ENCODE data around the gene PROC. TPM values are rescaled to one million over a fixed set of nuclear protein-coding genes. Genes with fewer than 3 reads are reported as not detected.

PROC gene
- polyA plus RNA-seq, 4 donors, result 0.50 to 5.8 (median 1.7) TPM

- DNase-seq (ENCODE audit: low read depth in 4 of 4, low spot score in 3 of 4), result no peak
Observed at GRCh38 chr2:127413200-127413599, 5.0 kb upstream of the PROC start.

GRCh38 chr2:127413782-127414637 lies 4.2 kb upstream of the PROC start:
- DNase-seq (ENCODE audit: low read depth in 4 of 4, low spot score in 3 of 4), result no peak

GRCh38 chr2:127414638-127415592 lies 3.3 kb upstream of the PROC start:
- no peak for DNase-seq (ENCODE audit: low read depth in 4 of 4, low spot score in 3 of 4)

DNA sequence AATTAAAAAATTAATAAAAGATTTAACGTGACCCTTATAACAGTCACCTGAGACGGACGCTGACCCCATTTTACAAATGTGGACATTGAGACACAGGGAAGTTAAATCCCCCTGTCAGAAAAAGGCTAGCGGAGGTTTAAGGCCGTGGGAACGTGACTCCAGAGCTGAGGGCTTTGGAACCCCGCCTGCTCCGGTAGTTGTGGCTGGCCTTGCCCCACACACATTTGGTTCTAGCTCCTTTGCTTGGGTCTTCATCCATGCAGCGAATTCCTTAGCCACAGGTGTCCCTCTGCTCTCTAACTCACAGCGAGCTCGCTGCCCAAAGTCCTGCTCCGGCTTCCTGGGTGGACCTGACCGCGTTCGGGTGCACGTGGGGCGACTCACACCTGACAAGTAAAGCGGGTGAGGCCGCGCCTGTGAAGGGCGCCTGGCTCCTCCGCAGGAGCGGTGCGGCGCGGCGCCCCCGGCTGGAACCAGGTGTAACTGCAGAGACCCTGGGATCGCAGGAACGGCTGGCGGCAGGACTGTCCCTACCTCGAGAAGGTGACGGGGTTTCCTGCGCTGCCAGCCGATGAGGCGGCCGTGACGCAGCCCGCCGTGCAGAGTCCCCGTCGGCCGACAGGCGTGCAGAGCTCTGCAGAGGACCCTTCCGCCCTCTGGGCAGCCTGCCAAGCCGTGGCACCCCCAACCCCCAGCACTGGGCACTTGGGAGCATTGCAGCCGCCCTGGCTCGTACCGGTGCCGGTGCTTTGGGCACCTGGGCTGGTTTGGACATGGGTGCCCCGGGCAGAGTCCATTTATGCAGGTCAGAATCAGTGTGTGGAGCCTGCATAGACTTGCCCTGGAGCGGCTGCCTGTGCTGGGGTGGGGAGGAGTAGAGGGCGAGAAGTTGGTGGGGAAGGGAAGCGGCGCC lies 2.4 kb upstream of the PROC start:
- peak in 2 of 4 donors; percentile 51 to 59 for DNase-seq (ENCODE audit: low read depth in 4 of 4, low spot score in 3 of 4)

GRCh38 chr2:127416506-127417001 lies 1.7 kb upstream of the PROC start:
- no peak for DNase-seq (ENCODE audit: low read depth in 4 of 4, low spot score in 3 of 4)

DNA sequence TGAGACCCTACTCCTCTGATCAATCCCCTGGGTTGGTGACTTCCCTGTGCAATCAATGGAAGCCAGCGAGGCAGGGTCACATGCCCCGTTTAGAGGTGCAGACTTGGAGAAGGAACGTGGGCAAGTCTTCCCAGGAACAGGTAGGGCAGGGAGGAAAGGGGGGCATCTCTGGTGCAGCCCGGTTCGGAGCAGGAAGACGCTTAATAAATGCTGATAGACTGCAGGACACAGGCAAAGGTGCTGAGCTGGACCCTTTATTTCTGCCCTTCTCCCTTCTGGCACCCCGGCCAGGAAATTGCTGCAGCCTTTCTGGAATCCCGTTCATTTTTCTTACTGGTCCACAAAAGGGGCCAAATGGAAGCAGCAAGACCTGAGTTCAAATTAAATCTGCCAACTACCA lies 821 bp upstream of the PROC start:
- DNase-seq (ENCODE audit: low read depth in 4 of 4, low spot score in 3 of 4), result no peak

DNA sequence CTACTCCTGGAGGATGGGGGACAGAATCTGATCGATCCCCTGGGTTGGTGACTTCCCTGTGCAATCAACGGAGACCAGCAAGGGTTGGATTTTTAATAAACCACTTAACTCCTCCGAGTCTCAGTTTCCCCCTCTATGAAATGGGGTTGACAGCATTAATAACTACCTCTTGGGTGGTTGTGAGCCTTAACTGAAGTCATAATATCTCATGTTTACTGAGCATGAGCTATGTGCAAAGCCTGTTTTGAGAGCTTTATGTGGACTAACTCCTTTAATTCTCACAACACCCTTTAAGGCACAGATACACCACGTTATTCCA lies 844 bp downstream of the PROC start:
- no peak for DNase-seq (ENCODE audit: low read depth in 4 of 4, low spot score in 3 of 4)

- no peak for DNase-seq (ENCODE audit: low read depth in 4 of 4, low spot score in 3 of 4)
Observed at GRCh38 chr2:127419448-127420038, 1.3 kb downstream of the PROC start.

DNA sequence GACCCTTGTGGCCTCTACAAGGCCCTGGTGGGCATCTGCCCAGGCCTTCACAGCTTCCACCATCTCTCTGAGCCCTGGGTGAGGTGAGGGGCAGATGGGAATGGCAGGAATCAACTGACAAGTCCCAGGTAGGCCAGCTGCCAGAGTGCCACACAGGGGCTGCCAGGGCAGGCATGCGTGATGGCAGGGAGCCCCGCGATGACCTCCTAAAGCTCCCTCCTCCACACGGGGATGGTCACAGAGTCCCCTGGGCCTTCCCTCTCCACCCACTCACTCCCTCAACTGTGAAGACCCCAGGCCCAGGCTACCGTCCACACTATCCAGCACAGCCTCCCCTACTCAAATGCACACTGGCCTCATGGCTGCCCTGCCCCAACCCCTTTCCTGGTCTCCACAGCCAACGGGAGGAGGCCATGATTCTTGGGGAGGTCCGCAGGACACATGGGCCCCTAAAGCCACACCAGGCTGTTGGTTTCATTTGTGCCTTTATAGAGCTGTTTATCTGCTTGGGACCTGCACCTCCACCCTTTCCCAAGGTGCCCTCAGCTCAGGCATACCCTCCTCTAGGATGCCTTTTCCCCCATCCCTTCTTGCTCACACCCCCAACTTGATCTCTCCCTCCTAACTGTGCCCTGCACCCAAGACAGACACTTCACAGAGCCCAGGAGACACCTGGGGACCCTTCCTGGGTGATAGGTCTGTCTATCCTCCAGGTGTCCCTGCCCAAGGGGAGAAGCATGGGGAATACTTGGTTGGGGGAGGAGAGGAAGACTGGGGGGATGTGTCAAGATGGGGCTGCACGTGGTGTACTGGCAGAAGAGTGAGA lies 2.0 kb downstream of the PROC start:
- DNase-seq (ENCODE audit: low read depth in 4 of 4, low spot score in 3 of 4), result no peak

- no peak for DNase-seq (ENCODE audit: low read depth in 4 of 4, low spot score in 3 of 4)
Observed at GRCh38 chr2:127421116-127421800, 3.0 kb downstream of the PROC start.

DNA sequence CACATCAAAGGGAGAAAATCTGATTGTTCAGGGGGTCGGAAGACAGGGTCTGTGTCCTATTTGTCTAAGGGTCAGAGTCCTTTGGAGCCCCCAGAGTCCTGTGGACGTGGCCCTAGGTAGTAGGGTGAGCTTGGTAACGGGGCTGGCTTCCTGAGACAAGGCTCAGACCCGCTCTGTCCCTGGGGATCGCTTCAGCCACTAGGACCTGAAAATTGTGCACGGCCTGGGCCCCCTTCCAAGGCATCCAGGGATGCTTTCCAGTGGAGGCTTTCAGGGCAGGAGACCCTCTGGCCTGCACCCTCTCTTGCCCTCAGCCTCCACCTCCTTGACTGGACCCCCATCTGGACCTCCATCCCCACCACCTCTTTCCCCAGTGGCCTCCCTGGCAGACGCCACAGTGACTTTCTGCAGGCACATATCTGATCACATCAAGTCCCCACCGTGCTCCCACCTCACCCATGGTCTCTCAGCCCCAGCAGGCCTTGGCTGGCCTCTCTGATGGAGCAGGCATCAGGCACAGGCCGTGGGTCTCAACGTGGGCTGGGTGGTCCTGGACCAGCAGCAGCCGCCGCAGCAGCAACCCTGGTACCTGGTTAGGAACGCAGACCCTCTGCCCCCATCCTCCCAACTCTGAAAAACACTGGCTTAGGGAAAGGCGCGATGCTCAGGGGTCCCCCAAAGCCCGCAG lies 3.8 kb downstream of the PROC start:
- no peak for DNase-seq (ENCODE audit: low read depth in 4 of 4, low spot score in 3 of 4)

GRCh38 chr2:127422559-127423477 lies 4.6 kb downstream of the PROC start:
- DNase-seq (ENCODE audit: low read depth in 4 of 4, low spot score in 3 of 4), result no peak

DNA sequence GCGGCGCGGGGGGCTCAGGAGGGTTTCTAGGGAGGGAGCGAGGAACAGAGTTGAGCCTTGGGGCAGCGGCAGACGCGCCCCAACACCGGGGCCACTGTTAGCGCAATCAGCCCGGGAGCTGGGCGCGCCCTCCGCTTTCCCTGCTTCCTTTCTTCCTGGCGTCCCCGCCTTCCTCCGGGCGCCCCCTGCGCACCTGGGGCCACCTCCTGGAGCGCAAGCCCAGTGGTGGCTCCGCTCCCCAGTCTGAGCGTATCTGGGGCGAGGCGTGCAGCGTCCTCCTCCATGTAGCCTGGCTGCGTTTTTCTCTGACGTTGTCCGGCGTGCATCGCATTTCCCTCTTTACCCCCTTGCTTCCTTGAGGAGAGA lies 5.2 kb downstream of the PROC start:
- DNase-seq (ENCODE audit: low read depth in 4 of 4, low spot score in 3 of 4), result no peak

DNA sequence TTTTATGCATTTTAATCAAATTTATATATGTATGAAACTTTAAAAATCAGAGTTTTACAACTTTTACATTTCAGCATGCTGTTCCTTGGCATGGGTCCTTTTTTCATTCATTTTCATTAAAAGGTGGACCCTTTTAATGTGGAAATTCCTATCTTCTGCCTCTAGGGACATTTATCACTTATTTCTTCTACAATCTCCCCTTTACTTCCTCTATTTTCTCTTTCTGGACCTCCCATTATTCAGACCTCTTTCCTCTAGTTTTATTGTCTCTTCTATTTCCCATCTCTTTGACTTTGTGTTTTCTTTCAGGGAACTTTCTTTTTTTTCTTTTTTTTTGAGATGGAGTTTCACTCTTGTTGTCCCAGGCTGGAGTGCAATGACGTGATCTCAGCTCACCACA lies 5.7 kb downstream of the PROC start:
- DNase-seq (ENCODE audit: low read depth in 4 of 4, low spot score in 3 of 4), result no peak

DNA sequence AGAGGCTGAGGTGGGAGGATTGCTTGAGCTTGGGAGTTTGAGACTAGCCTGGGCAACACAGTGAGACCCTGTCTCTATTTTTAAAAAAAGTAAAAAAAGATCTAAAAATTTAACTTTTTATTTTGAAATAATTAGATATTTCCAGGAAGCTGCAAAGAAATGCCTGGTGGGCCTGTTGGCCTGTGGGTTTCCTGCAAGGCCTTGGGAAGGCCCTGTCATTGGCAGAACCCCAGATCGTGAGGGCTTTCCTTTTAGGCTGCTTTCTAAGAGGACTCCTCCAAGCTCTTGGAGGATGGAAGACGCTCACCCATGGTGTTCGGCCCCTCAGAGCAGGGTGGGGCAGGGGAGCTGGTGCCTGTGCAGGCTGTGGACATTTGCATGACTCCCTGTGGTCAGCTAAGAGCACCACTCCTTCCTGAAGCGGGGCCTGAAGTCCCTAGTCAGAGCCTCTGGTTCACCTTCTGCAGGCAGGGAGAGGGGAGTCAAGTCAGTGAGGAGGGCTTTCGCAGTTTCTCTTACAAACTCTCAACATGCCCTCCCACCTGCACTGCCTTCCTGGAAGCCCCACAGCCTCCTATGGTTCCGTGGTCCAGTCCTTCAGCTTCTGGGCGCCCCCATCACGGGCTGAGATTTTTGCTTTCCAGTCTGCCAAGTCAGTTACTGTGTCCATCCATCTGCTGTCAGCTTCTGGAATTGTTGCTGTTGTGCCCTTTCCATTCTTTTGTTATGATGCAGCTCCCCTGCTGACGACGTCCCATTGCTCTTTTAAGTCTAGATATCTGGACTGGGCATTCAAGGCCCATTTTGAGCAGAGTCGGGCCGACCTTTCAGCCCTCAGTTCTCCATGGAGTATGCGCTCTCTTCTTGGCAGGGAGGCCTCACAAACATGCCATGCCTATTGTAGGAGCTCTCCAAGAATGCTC lies 6.6 kb downstream of the PROC start:
- no peak for DNase-seq (ENCODE audit: low read depth in 4 of 4, low spot score in 3 of 4)

All from left renal pelvis (tissue), 4 donors.